ENCODE data around the gene APOL2.
A peak's percentile ranks its signal among the peaks of the same experiment; 100 is the strongest.
"Not testable (repeated sequence)": the region's sequence is repeated elsewhere in the genome, so short reads cannot be mapped to it uniquely, and the experiment has no call there.

Gene APOL2

GRCh38 chr22:36196254-36197064, 42.9 kb downstream of the APOL2 start:
- no peak for DNase-seq

- peak; percentile 62 for DNase-seq
Measured at GRCh38 chr22:36194971-36195370, 44.4 kb downstream of the APOL2 start.

DNA sequence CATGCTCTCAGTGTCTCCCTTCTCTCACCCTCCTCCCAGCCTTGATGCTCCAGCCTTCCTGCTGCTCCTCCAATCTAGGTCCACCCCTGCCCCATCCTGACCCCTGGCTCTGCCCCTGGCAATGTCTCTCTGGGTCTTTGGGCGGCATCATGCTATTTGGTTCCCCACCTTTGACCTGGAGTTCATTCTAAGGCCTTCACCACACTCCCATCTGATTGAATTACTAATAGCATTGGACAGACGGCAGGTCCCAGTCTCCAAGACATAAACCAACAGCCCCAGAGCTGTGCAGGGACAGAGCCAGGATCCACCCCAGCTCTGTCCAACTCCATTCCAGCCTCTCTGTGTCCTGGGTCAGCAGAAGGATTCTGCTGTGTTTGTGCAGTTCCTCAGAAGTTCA, 44.9 kb downstream of the APOL2 start:
- DNase-seq, result no peak

- DNase-seq, result no peak
Measured at GRCh38 chr22:36193577-36193976, 45.8 kb downstream of the APOL2 start.

- no peak for DNase-seq
Measured at GRCh38 chr22:36193171-36193570, 46.2 kb downstream of the APOL2 start.

DNA sequence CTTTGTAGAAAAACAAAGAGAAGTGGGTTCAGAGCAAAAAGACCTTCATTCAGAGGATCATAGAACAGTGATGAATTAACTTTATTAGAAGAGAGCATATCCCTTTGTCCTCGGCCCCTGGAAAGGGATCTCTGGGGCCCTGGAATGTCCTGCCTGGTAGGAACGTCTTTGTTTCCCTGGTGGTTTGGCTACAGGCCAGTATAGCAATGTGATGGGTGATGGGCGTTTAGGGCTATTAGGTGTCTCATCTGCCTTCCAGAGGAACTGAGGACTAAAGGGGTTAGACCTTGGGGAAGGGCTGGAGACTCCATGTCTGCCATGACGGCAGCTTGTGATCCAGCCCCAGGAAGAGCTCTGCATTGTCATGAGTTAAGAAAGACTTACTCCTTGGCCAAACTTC, 46.8 kb downstream of the APOL2 start:
- DNase-seq, result no peak

- DNase-seq, result no peak
Measured at GRCh38 chr22:36191106-36191836, 48.1 kb downstream of the APOL2 start.

- not testable (repeated sequence) for DNase-seq
Measured at GRCh38 chr22:36187862-36188261, 51.5 kb downstream of the APOL2 start.

DNA sequence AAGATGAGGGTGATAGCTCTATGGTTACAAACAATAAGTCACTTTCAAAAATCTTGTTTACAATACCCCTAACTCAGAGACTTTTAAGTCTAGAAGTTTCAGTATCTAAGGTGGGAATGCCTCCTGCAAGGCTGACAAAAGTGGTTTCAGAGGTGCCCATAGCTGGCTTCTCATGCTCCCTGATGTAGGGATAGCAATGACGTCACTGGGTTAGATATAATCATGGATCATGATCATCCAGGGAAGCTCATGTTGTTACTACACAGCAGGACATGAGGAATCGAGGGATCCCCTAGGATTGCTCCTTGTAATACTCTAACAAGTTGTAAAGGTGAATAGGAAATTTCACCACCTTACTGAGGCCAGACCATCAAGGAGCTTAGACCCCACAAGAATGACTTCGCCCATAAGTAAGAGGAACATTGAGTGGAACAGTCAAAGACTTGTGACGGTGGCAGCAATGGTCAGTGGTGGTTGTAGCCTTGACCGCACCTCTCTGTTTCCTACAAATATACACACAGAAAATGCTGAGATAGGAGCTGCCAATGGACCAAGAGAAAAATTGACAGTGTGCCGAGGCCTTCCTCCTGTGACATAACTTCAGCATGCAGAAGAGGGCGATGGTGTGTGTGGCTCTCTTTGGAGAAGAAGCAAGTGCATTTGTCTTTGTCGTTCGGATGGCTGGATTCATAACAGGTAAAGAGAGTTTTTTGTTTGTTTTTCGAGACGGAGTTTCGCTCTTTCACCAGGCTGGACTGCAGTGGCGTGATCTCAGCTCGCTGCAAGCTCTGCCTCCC, 53.3 kb downstream of the APOL2 start:
- DNase-seq, result no peak

- no peak for DNase-seq
Measured at GRCh38 chr22:36184433-36185025, 54.8 kb downstream of the APOL2 start.

DNA sequence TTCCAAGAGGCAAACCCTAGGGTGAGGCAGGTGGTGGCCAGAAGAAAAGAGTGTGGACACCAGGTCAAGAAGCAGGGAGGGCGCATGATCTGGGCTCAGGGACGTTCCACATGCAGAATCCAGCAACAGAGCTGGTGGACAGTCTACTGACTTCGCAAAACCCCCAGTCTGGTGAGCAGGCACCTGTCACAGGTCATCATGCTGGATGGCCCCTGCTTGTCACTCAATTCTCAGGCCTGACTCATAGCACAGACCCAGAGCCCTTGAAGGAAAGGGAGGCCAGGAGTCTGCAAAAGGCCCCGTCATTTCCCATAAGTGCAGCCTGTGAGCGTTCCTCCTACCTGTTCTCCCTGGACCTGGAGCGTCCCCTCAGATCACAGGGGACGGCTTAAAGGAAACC, 55.9 kb downstream of the APOL2 start:
- DNase-seq, result no peak

- DNase-seq, result no peak
Measured at GRCh38 chr22:36182857-36183256, 56.5 kb downstream of the APOL2 start.

DNA sequence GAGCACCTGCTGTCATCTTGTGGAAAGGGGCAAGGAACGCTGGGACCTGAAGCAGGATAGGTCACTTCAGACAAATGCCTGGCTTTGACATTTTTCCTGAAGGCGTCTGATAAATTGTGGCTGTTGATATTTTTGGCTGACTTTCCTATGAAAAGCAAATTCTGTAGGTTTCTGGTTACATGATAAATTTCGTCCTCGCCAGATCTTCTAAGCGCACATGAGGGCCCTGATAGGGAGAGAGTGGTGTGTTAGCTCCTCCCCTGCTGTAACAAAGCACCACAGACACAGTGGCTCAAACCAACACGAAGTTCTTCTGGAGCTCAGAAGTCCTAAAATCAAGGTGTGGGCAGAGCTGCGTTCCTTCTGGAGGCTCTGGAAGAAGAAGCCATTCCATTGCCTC, 57.3 kb downstream of the APOL2 start:
- no peak for DNase-seq

GRCh38 chr22:36180928-36181327, 58.4 kb downstream of the APOL2 start:
- DNase-seq, result no peak

GRCh38 chr22:36180038-36180880, 59.1 kb downstream of the APOL2 start:
- peak; percentile 86 for DNase-seq

DNA sequence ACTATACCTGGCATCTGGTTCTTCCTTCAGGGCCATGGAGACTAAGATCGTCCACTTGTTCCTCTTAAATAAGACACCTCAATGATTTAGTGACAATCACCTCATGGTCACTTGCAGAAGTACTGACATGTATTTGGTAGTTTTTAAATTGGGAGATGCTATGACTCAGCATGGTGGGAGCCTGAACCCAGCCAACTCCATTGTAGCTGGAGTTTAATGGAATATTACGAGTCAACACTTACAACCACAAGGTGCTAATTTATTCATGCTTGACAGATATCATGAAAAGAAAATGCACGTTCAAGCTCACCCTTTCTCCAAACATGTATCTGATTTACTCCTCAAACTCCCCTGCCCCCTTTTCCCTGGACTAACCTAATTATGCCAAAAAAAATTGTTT, 62.2 kb downstream of the APOL2 start:
- no peak for DNase-seq

Data from CD4-positive, alpha-beta T cell treated with Interleukin-17A for 1 hour (primary cell).